Muscle layer of colon (tissue), 2 donors: Measurements from ENCODE around the gene TUBB4B.

Source experiments
- H3K27ac ChIP-seq: one replicate; pipeline ENCODE4 v1.7.0; 2013; ENCODE audit warnings: low read depth, mild to moderate bottlenecking, low read length, moderate library complexity
- H3K27me3 ChIP-seq, 2 donors: one replicate each; pipeline ENCODE4 v1.7.0; 2013; ENCODE audit warnings: low read length in 2 of 2, mild to moderate bottlenecking in 2 of 2; ENCODE audit not compliant: insufficient read depth in 2 of 2, control insufficient read depth in 1 of 2
- H3K36me3 ChIP-seq: one replicate; pipeline ENCODE4 v1.7.0; 2013; ENCODE audit warnings: mild to moderate bottlenecking, low read length; ENCODE audit not compliant: insufficient read depth
- H3K4me1 ChIP-seq: one replicate; pipeline ENCODE4 v1.7.0; 2013; ENCODE audit warnings: mild to moderate bottlenecking, low read length; ENCODE audit not compliant: insufficient read depth
- H3K4me3 ChIP-seq, 2 donors: one replicate each; pipeline ENCODE4 v1.7.0; 2013; ENCODE audit warnings: low read length in 2 of 2, low read depth in 1 of 2, mild to moderate bottlenecking in 1 of 2, moderate library complexity in 1 of 2
- H3K9ac ChIP-seq: one replicate; pipeline ENCODE4 v1.7.0; 2013; ENCODE audit warnings: low read length
- H3K9me3 ChIP-seq: one replicate; pipeline ENCODE4 v1.7.0; 2013; ENCODE audit warnings: mild to moderate bottlenecking, low read length
- donor health status: abdominal sarcoma.
- donor health status: Adenocarcinoma of cecum.

TUBB4B gene

DNA sequence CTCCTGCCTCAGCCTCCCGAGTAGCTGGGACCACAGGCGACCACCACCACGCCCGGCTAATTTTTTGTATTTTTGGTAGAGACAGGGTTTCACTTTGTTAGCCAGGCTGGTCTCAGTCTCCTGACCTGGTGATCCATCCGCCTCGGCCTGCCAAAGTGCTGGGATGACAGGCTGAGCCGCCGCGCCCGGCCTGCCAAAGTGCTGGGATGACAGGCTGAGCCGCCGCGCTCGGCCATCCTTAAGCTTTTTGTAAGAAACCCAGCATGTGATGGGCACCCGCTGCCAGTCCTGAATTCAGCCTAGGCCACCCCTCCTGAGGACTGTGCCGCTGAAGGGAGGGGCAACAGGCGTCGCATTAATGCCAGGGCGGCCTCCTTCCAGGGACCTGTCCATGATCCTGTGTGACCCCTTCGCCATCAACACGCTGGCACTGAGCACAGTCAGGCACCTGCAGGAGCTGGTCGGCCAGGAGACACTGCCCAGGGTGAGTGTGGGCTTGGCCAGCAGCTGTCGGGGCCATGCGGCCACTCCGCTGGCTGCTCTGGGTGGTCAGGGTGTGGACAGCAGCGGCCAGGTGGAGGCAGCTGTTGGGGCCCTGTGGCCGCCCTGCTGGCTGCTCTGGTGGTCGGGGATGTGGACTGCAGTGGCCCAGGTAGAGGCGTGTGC, 24.5 kb downstream of the TUBB4B start:
- no peaks in the 10 kb centered on the region for H3K9me3 ChIP-seq
- H3K4me3 ChIP-seq = no peak overlapping the region
- H3K9ac ChIP-seq = no peak overlapping the region
- H3K4me1 ChIP-seq = peaks cover 11% of the 10 kb centered on the region
- H3K36me3 ChIP-seq = peaks cover 45% of the 10 kb centered on the region
- no peak overlapping the region for H3K27ac ChIP-seq
- no peaks in the 10 kb centered on the region for H3K27me3 ChIP-seq

DNA sequence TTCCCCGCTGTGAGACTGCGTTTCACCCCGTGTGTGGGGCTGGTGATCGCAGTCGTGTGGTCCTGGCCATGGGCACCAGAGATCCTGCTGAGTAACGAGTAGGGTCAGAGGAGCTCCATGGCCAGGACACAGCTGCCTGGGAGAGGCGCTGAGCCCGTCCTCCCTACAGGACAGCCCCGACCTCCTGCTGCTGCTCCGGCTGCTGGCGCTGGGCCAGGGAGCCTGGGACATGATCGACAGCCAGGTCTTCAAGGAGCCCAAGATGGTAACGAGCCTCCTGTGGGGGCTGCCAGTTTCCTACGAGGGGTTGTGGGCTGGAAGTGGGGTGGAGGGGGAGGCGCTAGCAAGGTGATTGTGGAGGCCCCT, 25.1 kb downstream of the TUBB4B start:
- Histone ChIP-seq H3K4me3 (no peak overlapping the region), H3K4me1 (peaks cover 11% of the 10 kb centered on the region), H3K9ac (no peak overlapping the region), H3K36me3 (peaks cover 45% of the 10 kb centered on the region), H3K27me3 (no peaks in the 10 kb centered on the region), H3K9me3 (no peaks in the 10 kb centered on the region), H3K27ac (no peak overlapping the region)

DNA sequence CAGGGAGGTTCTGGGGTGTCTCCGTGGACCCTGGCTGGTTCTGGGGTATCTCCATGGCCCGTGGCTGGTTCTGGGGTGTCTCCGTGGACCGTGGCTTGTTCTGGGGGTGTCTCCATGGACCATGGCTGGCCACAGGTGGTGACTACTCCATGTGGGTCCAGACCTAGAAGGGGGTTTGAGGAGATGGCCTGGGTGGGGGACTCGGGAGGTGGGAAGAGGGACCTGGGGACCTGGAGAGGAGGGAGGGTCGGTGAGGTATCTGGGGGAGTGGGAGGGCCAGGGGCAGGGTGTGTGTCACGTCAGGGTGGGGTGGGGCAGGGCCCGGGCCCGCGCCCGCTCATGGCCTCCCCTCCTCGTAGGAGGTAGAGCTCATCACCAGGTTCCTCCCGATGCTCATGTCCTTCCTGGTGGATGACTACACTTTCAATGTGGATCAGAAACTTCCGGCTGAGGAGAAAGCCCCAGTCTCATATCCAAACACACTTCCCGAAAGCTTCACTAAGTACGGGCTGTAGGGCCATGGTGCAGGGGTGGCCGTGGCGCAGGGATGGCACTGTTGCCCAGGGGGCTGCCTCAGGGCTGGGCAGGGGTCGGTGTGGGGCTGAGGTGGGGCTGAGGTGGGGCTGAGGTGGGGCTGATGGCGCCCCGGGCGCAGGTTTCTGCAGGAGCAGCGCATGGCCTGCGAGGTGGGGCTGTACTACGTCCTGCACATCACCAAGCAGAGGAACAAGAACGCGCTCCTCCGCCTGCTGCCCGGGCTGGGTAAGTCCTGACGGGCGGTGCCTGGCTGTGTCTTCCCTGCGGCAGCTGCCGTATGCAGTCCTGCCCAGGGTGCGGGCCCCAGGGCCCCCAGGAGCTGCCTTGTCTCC, 25.7 kb downstream of the TUBB4B start:
- Histone ChIP-seq H3K27ac (no peak overlapping the region), H3K36me3 (peaks cover 47% of the 10 kb centered on the region), H3K9ac (no peak overlapping the region), H3K4me3 (no peak overlapping the region), H3K9me3 (no peaks in the 10 kb centered on the region), H3K4me1 (peaks cover 11% of the 10 kb centered on the region), H3K27me3 (no peaks in the 10 kb centered on the region)

DNA sequence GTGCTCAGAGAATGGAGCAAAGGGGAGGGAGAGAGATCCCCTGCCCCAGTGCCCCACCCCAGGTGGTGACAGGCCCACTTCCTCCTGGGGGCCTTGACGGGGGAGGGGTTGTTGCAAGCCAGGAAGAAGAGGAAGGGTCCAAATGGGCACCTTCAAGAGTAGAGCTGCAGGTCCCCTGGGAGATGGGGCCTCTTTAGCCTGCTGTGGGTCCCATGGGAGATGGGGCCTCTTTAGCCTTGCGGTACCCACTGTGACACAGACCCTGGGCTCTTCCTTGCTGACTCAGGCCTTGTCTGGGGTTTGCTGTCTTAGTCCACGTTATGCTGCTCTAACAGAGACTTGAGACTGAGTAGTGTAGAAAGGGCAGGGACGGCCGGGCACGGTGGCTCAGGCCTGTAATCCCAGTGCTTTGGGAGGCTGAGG, 26.9 kb downstream of the TUBB4B start:
- no peak overlapping the region for H3K27ac ChIP-seq
- H3K9ac ChIP-seq = no peak overlapping the region
- no peaks in the 10 kb centered on the region for H3K27me3 ChIP-seq
- no peaks in the 10 kb centered on the region for H3K9me3 ChIP-seq
- peaks cover 11% of the 10 kb centered on the region for H3K4me1 ChIP-seq
- H3K4me3 ChIP-seq = no peak overlapping the region
- peaks cover 56% of the 10 kb centered on the region for H3K36me3 ChIP-seq

DNA sequence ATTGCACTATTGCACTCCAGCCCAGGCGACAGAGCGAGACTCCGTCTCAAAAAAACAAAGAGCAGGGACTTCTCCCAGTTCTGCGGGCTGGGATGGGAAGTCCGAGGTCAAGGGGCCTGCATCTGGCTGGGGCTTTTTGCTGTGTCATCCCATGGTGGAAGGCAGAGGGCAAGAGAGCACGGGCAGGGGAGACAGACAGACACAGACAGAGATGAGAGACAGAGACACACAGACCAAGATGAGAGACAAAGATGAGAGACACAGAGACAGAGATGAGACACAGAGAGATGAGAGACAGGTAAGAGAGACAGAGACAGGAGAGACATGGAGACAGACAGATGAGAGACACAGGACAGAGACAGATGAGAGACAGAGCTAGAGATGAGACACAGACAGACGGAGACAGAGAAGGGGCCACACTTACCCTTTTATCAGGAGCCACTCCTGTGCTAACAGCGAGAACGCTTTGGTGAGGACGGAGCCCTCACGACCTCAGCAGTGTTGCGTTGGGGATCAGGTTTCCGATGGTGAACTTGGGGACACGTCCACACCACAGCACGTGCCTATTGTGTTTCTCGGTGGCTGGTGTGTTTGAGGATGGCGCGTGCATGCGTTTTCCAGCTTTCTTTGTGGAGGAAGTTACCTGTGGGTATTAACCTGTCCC, 27.6 kb downstream of the TUBB4B start:
- H3K4me3 ChIP-seq = no peak overlapping the region
- H3K27ac ChIP-seq = no peak overlapping the region
- no peaks in the 10 kb centered on the region for H3K9me3 ChIP-seq
- H3K4me1 ChIP-seq = peaks cover 11% of the 10 kb centered on the region
- no peaks in the 10 kb centered on the region for H3K27me3 ChIP-seq
- peaks cover 53% of the 10 kb centered on the region for H3K36me3 ChIP-seq
- H3K9ac ChIP-seq = no peak overlapping the region

DNA sequence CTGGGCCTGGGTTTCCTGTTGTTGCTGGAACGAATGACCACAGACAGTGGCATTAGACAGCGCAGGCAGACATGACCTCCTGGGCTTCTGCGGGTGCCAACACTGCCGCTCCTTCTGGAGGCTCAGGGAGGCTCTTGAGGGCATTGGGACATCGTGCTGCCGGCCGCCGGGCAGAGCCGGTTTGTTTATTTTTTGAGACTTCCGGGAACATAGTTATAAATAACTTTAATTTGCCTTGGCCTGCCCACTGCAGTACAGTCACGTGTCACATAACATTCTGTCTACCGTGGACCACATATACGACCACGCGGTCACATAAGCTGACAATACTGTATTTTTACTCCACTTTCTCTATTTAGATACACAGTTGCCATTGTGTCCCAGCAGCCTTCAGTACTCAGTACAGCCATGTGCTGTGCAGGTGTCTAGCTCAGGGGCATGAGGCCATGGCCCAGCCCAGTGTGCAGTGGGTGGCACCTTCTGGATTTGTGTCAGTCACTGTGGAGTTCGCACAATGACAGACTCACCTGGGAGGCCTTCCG, 28.2 kb downstream of the TUBB4B start:
- H3K27me3 ChIP-seq = peaks cover 0 to 2% of the 10 kb centered on the region in 2 donors
- no peak overlapping the region for H3K27ac ChIP-seq
- no peak overlapping the region for H3K4me3 ChIP-seq
- H3K9ac ChIP-seq = no peak overlapping the region
- peaks cover 11% of the 10 kb centered on the region for H3K4me1 ChIP-seq
- H3K36me3 ChIP-seq = peaks cover 47% of the 10 kb centered on the region
- H3K9me3 ChIP-seq = no peaks in the 10 kb centered on the region

DNA sequence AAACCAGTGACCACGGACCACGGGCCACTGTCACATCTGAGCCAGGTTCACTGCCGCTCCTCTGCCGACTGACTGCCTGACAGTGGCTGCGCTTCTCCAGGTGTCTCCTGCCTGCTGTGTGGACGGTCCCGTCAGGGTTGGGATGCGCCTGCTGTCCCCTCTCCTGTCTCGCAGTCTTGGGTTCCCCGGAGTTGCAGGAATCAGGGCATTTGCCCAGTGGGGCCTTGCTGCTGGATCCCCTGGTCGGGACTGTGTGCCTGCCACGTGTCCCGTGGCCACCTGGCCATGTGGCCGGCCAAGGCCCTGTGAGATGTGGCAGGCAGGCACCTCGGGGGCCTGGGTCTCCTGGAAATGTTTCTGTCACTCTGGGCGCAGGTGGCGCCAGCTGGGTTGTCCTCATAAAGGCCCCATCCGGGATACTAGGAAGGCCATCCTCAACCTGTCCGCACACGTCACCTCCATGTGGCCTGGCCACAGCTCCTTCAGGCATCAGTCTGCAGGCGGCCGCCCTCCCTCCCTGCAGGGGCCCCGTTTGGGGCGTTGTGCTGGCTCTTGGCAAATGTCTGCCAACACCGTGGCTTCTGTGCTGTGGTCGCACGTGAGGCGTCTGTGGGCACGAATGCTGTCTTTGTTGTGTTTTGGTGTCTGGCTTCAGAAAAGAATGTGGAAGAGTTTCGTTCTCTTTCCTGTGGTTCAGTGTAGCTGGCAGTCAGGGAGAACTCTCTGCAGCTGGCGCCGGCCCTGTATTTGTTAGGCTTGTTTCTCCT, 30.0 kb downstream of the TUBB4B start:
- no peak overlapping the region for H3K27ac ChIP-seq
- H3K27me3 ChIP-seq = peaks cover 0 to 7% of the 10 kb centered on the region in 2 donors
- H3K4me1 ChIP-seq = peaks cover 11% of the 10 kb centered on the region
- no peak overlapping the region for H3K9ac ChIP-seq
- peaks cover 38% of the 10 kb centered on the region for H3K36me3 ChIP-seq
- H3K9me3 ChIP-seq = no peaks in the 10 kb centered on the region
- H3K4me3 ChIP-seq = no peak overlapping the region

DNA sequence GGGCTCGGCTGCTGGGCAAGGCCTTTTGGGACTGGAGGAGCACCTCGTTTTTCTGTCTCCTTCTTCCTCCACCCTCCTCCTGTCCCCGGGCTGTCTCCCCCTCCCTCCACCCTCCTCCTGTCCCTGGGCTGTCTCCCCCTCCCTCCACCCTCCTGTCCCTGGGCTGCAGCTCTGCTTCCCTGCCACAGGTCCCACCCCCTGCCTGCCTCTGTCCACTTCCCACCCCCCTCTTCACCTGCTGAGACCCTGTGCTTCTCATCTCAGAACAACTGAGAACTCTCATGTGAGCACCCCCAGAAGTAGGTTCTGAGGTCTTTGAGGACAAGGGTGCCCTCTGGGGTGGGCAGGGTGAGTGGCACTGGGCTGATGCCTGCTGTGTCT, 30.6 kb downstream of the TUBB4B start:
- Histone ChIP-seq H3K27ac (no peak overlapping the region), H3K27me3 (peaks cover 0 to 13% of the 10 kb centered on the region in 2 donors), H3K9ac (no peak overlapping the region), H3K9me3 (no peaks in the 10 kb centered on the region), H3K4me3 (no peak overlapping the region), H3K4me1 (peaks cover 15% of the 10 kb centered on the region), H3K36me3 (peaks cover 33% of the 10 kb centered on the region)

DNA sequence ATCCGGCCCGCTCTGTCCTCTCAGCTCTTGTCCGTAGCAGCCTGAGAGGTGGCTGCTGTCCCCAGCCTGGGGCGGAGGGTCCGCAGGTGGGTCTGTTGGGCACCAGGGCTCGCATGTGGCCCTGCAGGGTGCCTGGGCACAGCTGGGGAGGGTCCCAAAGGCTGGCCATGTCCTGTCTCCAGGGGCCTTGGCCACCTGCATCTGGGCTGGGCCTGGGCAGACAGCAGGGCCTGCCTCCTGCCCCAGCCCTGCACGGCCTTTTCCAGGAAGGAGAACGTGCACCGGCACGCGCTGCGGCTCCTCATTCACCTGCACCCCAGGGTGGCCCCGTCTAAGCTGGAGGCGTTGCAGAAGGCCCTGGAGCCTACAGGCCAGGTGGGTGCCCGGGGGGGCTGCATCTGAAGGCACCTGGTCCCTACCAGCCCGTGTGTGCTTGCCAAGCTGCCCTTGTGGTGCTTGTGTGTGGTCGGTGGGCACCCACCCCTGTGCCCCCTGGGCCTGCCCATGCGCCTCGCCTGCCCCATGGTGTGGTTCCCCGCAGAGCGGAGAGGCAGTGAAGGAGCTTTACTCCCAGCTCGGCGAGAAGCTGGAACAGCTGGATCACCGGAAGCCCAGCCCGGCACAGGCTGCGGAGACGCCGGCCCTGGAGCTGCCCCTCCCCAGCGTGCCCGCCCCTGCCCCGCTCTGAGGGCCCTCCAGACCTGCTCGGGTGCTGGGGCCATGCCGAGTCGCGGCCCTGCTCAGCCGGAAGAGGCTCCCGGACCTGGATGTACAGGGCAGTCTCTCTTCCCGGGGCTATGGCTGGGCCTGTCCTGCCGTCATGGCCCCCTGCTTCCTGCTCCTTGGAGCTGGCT, 31.4 kb downstream of the TUBB4B start:
- Histone ChIP-seq H3K9me3 (no peaks in the 10 kb centered on the region), H3K4me1 (peaks cover 15% of the 10 kb centered on the region), H3K4me3 (no peak overlapping the region), H3K27ac (no peak overlapping the region), H3K27me3 (peaks cover 0 to 21% of the 10 kb centered on the region in 2 donors), H3K9ac (no peak overlapping the region), H3K36me3 (peaks cover 33% of the 10 kb centered on the region)

DNA sequence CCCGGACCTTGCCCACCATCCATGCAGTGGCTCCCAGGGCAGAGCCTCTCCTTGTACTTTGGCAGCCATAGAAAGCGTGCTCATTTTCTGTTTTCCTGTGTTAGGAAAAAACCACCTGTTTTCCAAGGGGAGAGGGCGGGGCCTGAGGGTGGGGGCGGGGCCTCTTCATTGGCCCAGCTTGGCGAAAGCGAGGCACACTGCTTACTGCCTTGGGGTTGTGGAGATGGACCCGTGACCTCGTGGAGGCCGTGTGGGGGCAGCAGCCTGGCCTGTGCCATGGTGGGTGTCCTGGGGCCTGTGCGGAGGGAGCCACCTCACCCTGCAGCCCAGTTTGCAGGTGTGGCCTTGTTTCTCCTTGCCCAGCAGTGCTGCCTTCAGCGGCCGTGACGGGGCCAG, 32.0 kb downstream of the TUBB4B start:
- peaks cover 0 to 27% of the 10 kb centered on the region in 2 donors for H3K27me3 ChIP-seq
- peaks cover 15% of the 10 kb centered on the region for H3K4me1 ChIP-seq
- H3K9ac ChIP-seq = no peak overlapping the region
- peaks cover 27% of the 10 kb centered on the region for H3K36me3 ChIP-seq
- H3K4me3 ChIP-seq = no peak overlapping the region
- no peaks in the 10 kb centered on the region for H3K9me3 ChIP-seq
- no peak overlapping the region for H3K27ac ChIP-seq
